ENCODE data around the gene WRAP53. TPM values are rescaled to one million over a fixed set of nuclear protein-coding genes. Genes with fewer than 3 reads are reported as not detected.

Gene WRAP53
- total and polyA plus RNA-seq, 2 of the 13 experiments (the other 11 are each of a cell fraction or from before 2014, with no cell fraction given), result 7.0 to 19.5 TPM

DNA sequence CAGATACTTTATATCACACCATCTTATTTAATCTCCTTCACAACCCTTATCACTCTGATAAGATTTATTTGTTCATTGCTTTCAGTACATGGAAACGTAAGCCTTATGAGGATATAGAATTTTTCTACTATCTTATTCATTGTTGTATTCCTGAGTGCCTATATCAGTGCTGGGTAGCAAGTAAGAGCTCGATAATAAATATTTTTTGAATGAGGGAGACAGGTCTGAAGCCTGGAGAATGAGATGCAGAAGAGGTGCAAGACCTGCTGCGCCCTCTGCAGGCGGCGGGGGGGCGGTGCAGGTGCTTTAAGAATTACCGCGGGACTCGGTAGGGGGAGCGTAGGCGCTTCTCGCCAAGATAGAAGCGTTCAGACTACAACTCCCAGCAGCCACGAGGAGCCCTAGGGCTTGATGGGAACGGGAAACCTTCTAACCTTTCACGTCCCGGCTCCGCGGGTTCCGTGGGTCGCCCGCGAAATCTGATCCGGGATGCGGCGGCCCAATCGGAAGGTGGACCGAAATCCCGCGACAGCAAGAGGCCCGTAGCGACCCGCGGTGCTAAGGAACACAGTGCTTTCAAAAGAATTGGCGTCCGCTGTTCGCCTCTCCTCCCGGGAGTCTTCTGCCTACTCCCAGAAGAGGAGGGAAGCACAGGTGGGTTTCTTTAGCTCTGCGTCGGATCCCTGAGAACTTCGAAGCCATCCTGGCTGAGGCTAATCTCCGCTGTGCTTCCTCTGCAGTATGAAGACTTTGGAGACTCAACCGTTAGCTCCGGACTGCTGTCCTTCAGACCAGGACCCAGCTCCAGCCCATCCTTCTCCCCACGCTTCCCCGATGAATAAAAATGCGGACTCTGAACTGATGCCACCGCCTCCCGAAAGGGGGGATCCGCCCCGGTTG is at the start of gene WRAP53 (continued):
- TF ChIP-seq PPARG (CRISPR knock-in tag; conservative IDR thresholded peaks at IDR 0.05) (peak; percentile 50; the same call in 1 of the 2 replicates), ZBTB7B (CRISPR knock-in tag; IDR thresholded peaks at IDR 0.05) (peak; percentile 40; the same call in 1 of the 2 replicates), ZBTB3 (CRISPR knock-in tag; IDR thresholded peaks at IDR 0.05; ENCODE audit: borderline replicate concordance, low read depth) (no peak), ZNF672 (CRISPR knock-in tag; IDR thresholded peaks at IDR 0.05) (no peak), TOE1 (CRISPR knock-in tag; IDR thresholded peaks at IDR 0.05) (peak; percentile 59; the same call in 1 of the 2 replicates), MTF1 (CRISPR knock-in tag; IDR thresholded peaks at IDR 0.05) (no peak), ZNF740 (CRISPR knock-in tag; IDR thresholded peaks at IDR 0.05) (no peak), SIN3A (IDR thresholded peaks at IDR 0.05; ENCODE audit: borderline replicate concordance, low read depth, low read length) (peak; percentile 97), HIVEP1 (CRISPR knock-in tag; IDR thresholded peaks at IDR 0.05) (no peak), TBX3 (IDR thresholded peaks at IDR 0.05; ENCODE audit: borderline replicate concordance) (no peak), FOXC1 (CRISPR knock-in tag; IDR thresholded peaks at IDR 0.05; ENCODE audit: borderline replicate concordance) (no peak; the same call in 1 of the 2 replicates), MZF1 (CRISPR knock-in tag; IDR thresholded peaks at IDR 0.05; ENCODE audit: borderline replicate concordance) (no peak), GABPB1 (CRISPR knock-in tag; IDR thresholded peaks at IDR 0.05) (peak; percentile 88), ZNF841 (CRISPR knock-in tag; IDR thresholded peaks at IDR 0.05; ENCODE audit: borderline replicate concordance) (no peak)
- TF ChIP-seq, protein P1, sequence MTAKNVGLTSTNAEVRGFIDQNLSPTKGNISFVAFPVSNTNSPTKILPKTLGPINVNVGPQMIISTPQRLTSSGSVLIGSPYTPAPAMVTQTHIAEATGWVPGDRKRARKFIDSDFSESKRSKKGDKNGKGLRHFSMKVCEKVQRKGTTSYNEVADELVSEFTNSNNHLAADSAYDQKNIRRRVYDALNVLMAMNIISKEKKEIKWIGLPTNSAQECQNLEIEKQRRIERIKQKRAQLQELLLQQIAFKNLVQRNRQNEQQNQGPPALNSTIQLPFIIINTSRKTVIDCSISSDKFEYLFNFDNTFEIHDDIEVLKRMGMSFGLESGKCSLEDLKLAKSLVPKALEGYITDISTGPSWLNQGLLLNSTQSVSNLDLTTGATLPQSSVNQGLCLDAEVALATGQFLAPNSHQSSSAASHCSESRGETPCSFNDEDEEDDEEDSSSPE (CRISPR knock-in tag; IDR thresholded peaks at IDR 0.05), result peak; percentile 95
- TF ChIP-seq, protein P2, sequence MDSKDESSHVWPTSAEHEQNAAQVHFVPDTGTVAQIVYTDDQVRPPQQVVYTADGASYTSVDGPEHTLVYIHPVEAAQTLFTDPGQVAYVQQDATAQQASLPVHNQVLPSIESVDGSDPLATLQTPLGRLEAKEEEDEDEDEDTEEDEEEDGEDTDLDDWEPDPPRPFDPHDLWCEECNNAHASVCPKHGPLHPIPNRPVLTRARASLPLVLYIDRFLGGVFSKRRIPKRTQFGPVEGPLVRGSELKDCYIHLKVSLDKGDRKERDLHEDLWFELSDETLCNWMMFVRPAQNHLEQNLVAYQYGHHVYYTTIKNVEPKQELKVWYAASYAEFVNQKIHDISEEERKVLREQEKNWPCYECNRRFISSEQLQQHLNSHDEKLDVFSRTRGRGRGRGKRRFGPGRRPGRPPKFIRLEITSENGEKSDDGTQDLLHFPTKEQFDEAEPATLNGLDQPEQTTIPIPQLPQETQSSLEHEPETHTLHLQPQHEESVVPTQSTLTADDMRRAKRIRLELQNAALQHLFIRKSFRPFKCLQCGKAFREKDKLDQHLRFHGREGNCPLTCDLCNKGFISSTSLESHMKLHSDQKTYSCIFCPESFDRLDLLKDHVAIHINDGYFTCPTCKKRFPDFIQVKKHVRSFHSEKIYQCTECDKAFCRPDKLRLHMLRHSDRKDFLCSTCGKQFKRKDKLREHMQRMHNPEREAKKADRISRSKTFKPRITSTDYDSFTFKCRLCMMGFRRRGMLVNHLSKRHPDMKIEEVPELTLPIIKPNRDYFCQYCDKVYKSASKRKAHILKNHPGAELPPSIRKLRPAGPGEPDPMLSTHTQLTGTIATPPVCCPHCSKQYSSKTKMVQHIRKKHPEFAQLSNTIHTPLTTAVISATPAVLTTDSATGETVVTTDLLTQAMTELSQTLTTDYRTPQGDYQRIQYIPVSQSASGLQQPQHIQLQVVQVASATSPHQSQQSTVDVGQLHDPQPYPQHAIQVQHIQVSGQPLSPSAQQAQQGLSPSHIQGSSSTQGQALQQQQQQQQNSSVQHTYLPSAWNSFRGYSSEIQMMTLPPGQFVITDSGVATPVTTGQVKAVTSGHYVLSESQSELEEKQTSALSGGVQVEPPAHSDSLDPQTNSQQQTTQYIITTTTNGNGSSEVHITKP (CRISPR knock-in tag; IDR thresholded peaks at IDR 0.05; ENCODE audit: low read depth), result peak; percentile 94
- TF ChIP-seq, protein P3, sequence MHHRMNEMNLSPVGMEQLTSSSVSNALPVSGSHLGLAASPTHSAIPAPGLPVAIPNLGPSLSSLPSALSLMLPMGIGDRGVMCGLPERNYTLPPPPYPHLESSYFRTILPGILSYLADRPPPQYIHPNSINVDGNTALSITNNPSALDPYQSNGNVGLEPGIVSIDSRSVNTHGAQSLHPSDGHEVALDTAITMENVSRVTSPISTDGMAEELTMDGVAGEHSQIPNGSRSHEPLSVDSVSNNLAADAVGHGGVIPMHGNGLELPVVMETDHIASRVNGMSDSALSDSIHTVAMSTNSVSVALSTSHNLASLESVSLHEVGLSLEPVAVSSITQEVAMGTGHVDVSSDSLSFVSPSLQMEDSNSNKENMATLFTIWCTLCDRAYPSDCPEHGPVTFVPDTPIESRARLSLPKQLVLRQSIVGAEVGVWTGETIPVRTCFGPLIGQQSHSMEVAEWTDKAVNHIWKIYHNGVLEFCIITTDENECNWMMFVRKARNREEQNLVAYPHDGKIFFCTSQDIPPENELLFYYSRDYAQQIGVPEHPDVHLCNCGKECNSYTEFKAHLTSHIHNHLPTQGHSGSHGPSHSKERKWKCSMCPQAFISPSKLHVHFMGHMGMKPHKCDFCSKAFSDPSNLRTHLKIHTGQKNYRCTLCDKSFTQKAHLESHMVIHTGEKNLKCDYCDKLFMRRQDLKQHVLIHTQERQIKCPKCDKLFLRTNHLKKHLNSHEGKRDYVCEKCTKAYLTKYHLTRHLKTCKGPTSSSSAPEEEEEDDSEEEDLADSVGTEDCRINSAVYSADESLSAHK (CRISPR knock-in tag; IDR thresholded peaks at IDR 0.05; ENCODE audit: borderline replicate concordance), result no peak
- TF ChIP-seq, protein P4, sequence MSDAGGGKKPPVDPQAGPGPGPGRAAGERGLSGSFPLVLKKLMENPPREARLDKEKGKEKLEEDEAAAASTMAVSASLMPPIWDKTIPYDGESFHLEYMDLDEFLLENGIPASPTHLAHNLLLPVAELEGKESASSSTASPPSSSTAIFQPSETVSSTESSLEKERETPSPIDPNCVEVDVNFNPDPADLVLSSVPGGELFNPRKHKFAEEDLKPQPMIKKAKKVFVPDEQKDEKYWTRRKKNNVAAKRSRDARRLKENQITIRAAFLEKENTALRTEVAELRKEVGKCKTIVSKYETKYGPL (CRISPR knock-in tag; IDR thresholded peaks at IDR 0.05), result no peak
